IMR-90 (cell line): ENCODE results near the gene GARNL3. TPM values are rescaled to one million over a fixed set of nuclear protein-coding genes. Genes with fewer than 3 reads are reported as not detected.

Source experiments
- ATAC-seq: fragments of 200-7000 bp; cut with Tn5 transposase; 2 replicates; pipeline ENCODE4 v1.9.1; 2020; ENCODE audit warnings: low read depth, mild to moderate bottlenecking, moderate library complexity
- BruUV-seq: library from RNA; stranded (reverse); fragments of 400-500 nt; replicated peaks from 2 replicates; lab custom pipeline; 2021; lab: Mats Ljungman, UMichigan
- CTCF ChIA-PET: fragments of 300-600 bp; formaldehyde crosslinking; extraction: SDS; loops from one replicate; lab custom pipeline; 2021; ENCODE audit warnings: antibody characterized with exemption; lab: Yijun Ruan, JAX
- POLR2A ChIA-PET: fragments of 300-600 bp; sonication (Branson Sonifier 250); formaldehyde crosslinking; loops from one replicate; lab custom pipeline; 2022; ENCODE audit warnings: antibody characterized with exemption; ENCODE audit not compliant: unreplicated experiment; lab: Charles Lee
- DNase-seq: peaks from one replicate; pipeline ENCODE4 v3.0.0; 2013
- H2AFZ ChIP-seq: replicated peaks from 2 replicates; pipeline ENCODE3; 2013; ENCODE audit warnings: low read length, mild to moderate bottlenecking; ENCODE audit not compliant: poor library complexity
- H2AK5ac ChIP-seq: 2 replicates; pipeline ENCODE4 v1.6.1; 2013; ENCODE audit warnings: low read depth, low read length, inconsistent platforms
- H2AK9ac ChIP-seq: replicated peaks from 2 replicates; pipeline ENCODE3; 2013; ENCODE audit warnings: mild to moderate bottlenecking, low read depth, low read length, moderate library complexity; ENCODE audit not compliant: poor library complexity
- H2BK120ac ChIP-seq: 2 replicates; pipeline ENCODE4 v1.6.1; 2013; ENCODE audit warnings: low read depth, low read length, inconsistent platforms
- H2BK15ac ChIP-seq: 3 replicates; pipeline ENCODE4 v1.6.1; 2013; ENCODE audit warnings: low read depth, low read length, inconsistent platforms
- H2BK20ac ChIP-seq: 2 replicates; pipeline ENCODE4 v1.6.1; 2013; ENCODE audit warnings: low read depth, mild to moderate bottlenecking, inconsistent platforms, low read length, moderate library complexity
- H2BK5ac ChIP-seq: 2 replicates; pipeline ENCODE4 v1.6.1; 2013; ENCODE audit warnings: mild to moderate bottlenecking, low read depth, low read length, inconsistent platforms; ENCODE audit not compliant: poor library complexity, severe bottlenecking
- H3K14ac ChIP-seq: replicated peaks from 2 replicates; pipeline ENCODE4 v1.6.1; 2013; ENCODE audit warnings: low read depth, low read length, inconsistent platforms
- H3K18ac ChIP-seq: 2 replicates; pipeline ENCODE4 v1.6.1; 2013; ENCODE audit warnings: low read depth, low read length, control low read depth
- H3K23ac ChIP-seq: 2 replicates; pipeline ENCODE4 v1.6.1; 2013; ENCODE audit warnings: low read depth, low read length, inconsistent platforms
- H3K27ac ChIP-seq: 2 replicates; pipeline ENCODE4 v1.5.1; 2013; ENCODE audit warnings: mild to moderate bottlenecking, control low read depth, low read length; ENCODE audit not compliant: insufficient read depth
- H3K27me3 ChIP-seq: 2 replicates; pipeline ENCODE4 v1.6.1; 2013; ENCODE audit warnings: low read length; ENCODE audit not compliant: control insufficient read depth, insufficient read depth
- H3K36me3 ChIP-seq: 2 replicates; pipeline ENCODE4 v1.6.1; 2013; ENCODE audit warnings: low read length, mixed read lengths; ENCODE audit not compliant: control insufficient read depth, insufficient read depth
- H3K4ac ChIP-seq: 2 replicates; pipeline ENCODE4 v1.6.1; 2013; ENCODE audit warnings: low read depth, low read length, inconsistent platforms
- H3K4me1 ChIP-seq: 2 replicates; pipeline ENCODE4 v1.6.1; 2013; ENCODE audit warnings: low read length, mixed read lengths; ENCODE audit not compliant: control insufficient read depth, insufficient read depth
- H3K4me2 ChIP-seq: 2 replicates; pipeline ENCODE4 v1.6.1; 2013; ENCODE audit warnings: low read depth, mild to moderate bottlenecking, control low read depth, low read length, moderate library complexity
- H3K4me3 ChIP-seq: 2 replicates; pipeline ENCODE4 v1.5.1; 2013; ENCODE audit warnings: low read depth, mild to moderate bottlenecking, control low read depth, low read length, moderate library complexity; ENCODE audit not compliant: insufficient read depth
- H3K56ac ChIP-seq: 2 replicates; pipeline ENCODE4 v1.6.1; 2013; ENCODE audit warnings: low read length, inconsistent platforms; ENCODE audit not compliant: insufficient read depth; ENCODE audit errors: extremely low read depth
- H3K79me1 ChIP-seq, 2 experiments: 2 replicates each; pipeline ENCODE4 v1.6.1; 2013; ENCODE audit warnings: low read length in 2 of 2, inconsistent platforms in 1 of 2, low read depth in 1 of 2
- H3K9ac ChIP-seq: 2 replicates; pipeline ENCODE4 v1.6.1; 2013; ENCODE audit warnings: low read depth, low read length, control low read depth
- H3K9me1 ChIP-seq: 2 replicates; pipeline ENCODE4 v1.6.1; 2013; ENCODE audit warnings: low read length, inconsistent platforms; ENCODE audit not compliant: insufficient read depth
- H3K9me3 ChIP-seq: 2 replicates; pipeline ENCODE4 v1.6.1; 2013; ENCODE audit warnings: low read length; ENCODE audit not compliant: control insufficient read depth, insufficient read depth
- H4K20me1 ChIP-seq: 2 replicates; pipeline ENCODE4 v1.6.1; 2013; ENCODE audit warnings: low read length, inconsistent platforms; ENCODE audit not compliant: insufficient read depth
- H4K5ac ChIP-seq: 2 replicates; pipeline ENCODE4 v1.6.1; 2013; ENCODE audit warnings: mild to moderate bottlenecking, low read depth, low read length, control low read depth
- H4K8ac ChIP-seq, 2 experiments: 2 replicates each; pipeline ENCODE4 v1.6.1; 2013; ENCODE audit warnings: low read depth in 2 of 2, low read length in 2 of 2, control low read depth in 1 of 2, inconsistent platforms in 1 of 2
- H4K91ac ChIP-seq: 2 replicates; pipeline ENCODE4 v1.6.1; 2013; ENCODE audit warnings: low read depth, low read length, inconsistent platforms; ENCODE audit not compliant: insufficient read depth
- BHLHE40 ChIP-seq: fragments of 150-350 bp; IDR thresholded peaks from 2 replicates; pipeline ENCODE4 v1.6.1; 2016; ENCODE audit warnings: mild to moderate bottlenecking, low read depth, low read length
- CEBPB ChIP-seq: IDR thresholded peaks from 2 replicates; pipeline ENCODE4 v1.6.1; 2012; ENCODE audit warnings: low read depth, low read length, improper control_type of control experiment
- CHD1 ChIP-seq: IDR thresholded peaks from 2 replicates; pipeline ENCODE4 v1.6.1; 2012; ENCODE audit warnings: low read depth, low read length, improper control_type of control experiment
- FOS ChIP-seq: fragments of 150-350 bp; IDR thresholded peaks from 2 replicates; pipeline ENCODE4 v1.6.1; 2016; ENCODE audit warnings: low read depth, low read length
- MAFK ChIP-seq: IDR thresholded peaks from 2 replicates; pipeline ENCODE4 v1.6.1; 2012; ENCODE audit warnings: low read depth, low read length, improper control_type of control experiment
- MAZ ChIP-seq: IDR thresholded peaks from 2 replicates; pipeline ENCODE4 v1.6.1; 2012; ENCODE audit warnings: low read depth, mild to moderate bottlenecking, low read length, improper control_type of control experiment, moderate library complexity, borderline replicate concordance
- MXI1 ChIP-seq: IDR thresholded peaks from 2 replicates; pipeline ENCODE4 v1.6.1; 2012; ENCODE audit warnings: low read depth, mild to moderate bottlenecking, low read length, moderate library complexity, borderline replicate concordance
- NFE2L2 ChIP-seq: fragments of 150-350 bp; IDR thresholded peaks from 2 replicates; pipeline ENCODE4 v1.6.1; 2016; ENCODE audit warnings: low read depth, mild to moderate bottlenecking, low read length
- POLR2A ChIP-seq: IDR thresholded peaks from 2 replicates; pipeline ENCODE4 v1.6.1; 2012; ENCODE audit warnings: mild to moderate bottlenecking, low read depth, low read length
- RAD21 ChIP-seq: IDR thresholded peaks from 2 replicates; pipeline ENCODE4 v1.6.1; 2012; ENCODE audit warnings: low read length, improper control_type of control experiment
- RCOR1 ChIP-seq: IDR thresholded peaks from 2 replicates; pipeline ENCODE4 v1.6.1; 2012; ENCODE audit warnings: mild to moderate bottlenecking, low read length, improper control_type of control experiment; ENCODE audit not compliant: insufficient replicate concordance
- RFX5 ChIP-seq: IDR thresholded peaks from 2 replicates; pipeline ENCODE4 v1.8.0; 2012; ENCODE audit warnings: low read depth, mild to moderate bottlenecking, low read length, moderate library complexity
- SMC3 ChIP-seq: fragments of 150-350 bp; IDR thresholded peaks from 2 replicates; pipeline ENCODE4 v1.6.1; 2016; ENCODE audit warnings: low read depth, mild to moderate bottlenecking, antibody characterized with exemption, low read length, moderate library complexity
- WGBS, 2 experiments: methylation state at CpG; one replicate each; pipeline versions ENCODE4 v1.1.5 to v1.1.7; 2013; ENCODE audit warnings: missing lambda C conversion rate in 2 of 2; ENCODE audit not compliant: insufficient read length in 1 of 2; ENCODE audit errors: extremely low coverage in 2 of 2; 5-methylcytosine and 5-hydroxymethylcytosine counted together
- dilution Hi-C: fragments of 300-500 bp; cut with HindIII; formaldehyde crosslinking; loops from one replicate; pipeline ENCODE4 v1.14.3; 2018; ENCODE audit warnings: low sequenced_read_pairs; ENCODE audit not compliant: unreplicated experiment
- in situ Hi-C: fragments of 300-500 bp; cut with MboI; formaldehyde crosslinking; loops from 3 replicates; pipeline ENCODE4 v1.14.3; 2019; ENCODE audit warnings: low sequenced_read_pairs, inconsistent platforms, mixed read lengths
- intact Hi-C: fragments of 100-400 bp; cut with micrococcal nuclease; formaldehyde crosslinking; loops from 2 replicates; pipeline ENCODE4 v1.10.0; 2022
- polyA plus RNA-seq, 3 experiments: library from polyadenylated mRNA; depleted of rRNA; stranded (reverse); fragments of >200 nt; gene quantifications; 2 replicates each; pipeline ENCODE4 v1.2.3, GENCODE V29; 2012; ENCODE audit warnings: low replicate concordance in 1 of 3
- total RNA-seq: library from RNA; depleted of rRNA; stranded (reverse); fragments of >200 nt; gene quantifications from 2 replicates; pipeline ENCODE4 v1.2.3, GENCODE V29; 2012
- TF ChIP-seq, protein P1 (sequence below): conservative IDR thresholded peaks from 2 replicates; pipeline ENCODE4 v1.5.1; 2012; ENCODE audit warnings: mild to moderate bottlenecking, low read depth, low read length, improper control_type of control experiment
- TF ChIP-seq, protein P2 (sequence below): fragments of 150-350 bp; IDR thresholded peaks from 2 replicates; pipeline ENCODE4 v1.6.1; 2016; ENCODE audit warnings: low read depth, mild to moderate bottlenecking, low read length, moderate library complexity, borderline replicate concordance
- TF ChIP-seq, protein P3 (sequence below): fragments of 150-350 bp; IDR thresholded peaks from 2 replicates; pipeline ENCODE4 v1.6.1; 2017; ENCODE audit warnings: mild to moderate bottlenecking, antibody characterized with exemption, low read length, low read depth

The GARNL3 gene
- total and polyA plus RNA-seq, 2 of the 4 experiments (the other 2 are of a cell fraction), result 1.9 to 5.0 TPM

DNA sequence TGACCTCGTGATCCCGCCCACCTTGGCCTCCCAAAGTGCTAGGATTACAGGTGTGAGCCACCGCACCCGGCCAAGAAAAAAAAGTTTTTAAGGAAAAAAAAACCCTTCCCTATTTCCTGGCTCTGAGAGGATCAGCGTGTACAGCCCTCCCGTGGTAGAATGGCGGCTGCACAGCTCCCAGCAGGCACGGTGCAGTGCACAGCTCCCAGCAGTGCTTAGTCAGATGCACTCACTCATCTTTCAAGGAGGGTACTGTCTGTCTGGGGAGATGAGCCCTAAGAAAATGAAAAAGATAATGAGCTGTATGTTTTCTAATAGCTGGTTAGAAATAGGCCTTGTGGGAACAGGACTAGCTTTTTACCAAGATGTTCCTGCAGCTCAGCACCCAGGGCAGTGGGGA lies 95.7 kb downstream of the GARNL3 start:
- TF ChIP-seq RAD21, result no peak
- TF ChIP-seq, protein P1, sequence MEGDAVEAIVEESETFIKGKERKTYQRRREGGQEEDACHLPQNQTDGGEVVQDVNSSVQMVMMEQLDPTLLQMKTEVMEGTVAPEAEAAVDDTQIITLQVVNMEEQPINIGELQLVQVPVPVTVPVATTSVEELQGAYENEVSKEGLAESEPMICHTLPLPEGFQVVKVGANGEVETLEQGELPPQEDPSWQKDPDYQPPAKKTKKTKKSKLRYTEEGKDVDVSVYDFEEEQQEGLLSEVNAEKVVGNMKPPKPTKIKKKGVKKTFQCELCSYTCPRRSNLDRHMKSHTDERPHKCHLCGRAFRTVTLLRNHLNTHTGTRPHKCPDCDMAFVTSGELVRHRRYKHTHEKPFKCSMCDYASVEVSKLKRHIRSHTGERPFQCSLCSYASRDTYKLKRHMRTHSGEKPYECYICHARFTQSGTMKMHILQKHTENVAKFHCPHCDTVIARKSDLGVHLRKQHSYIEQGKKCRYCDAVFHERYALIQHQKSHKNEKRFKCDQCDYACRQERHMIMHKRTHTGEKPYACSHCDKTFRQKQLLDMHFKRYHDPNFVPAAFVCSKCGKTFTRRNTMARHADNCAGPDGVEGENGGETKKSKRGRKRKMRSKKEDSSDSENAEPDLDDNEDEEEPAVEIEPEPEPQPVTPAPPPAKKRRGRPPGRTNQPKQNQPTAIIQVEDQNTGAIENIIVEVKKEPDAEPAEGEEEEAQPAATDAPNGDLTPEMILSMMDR, result no peak
- TF ChIP-seq, protein P2, sequence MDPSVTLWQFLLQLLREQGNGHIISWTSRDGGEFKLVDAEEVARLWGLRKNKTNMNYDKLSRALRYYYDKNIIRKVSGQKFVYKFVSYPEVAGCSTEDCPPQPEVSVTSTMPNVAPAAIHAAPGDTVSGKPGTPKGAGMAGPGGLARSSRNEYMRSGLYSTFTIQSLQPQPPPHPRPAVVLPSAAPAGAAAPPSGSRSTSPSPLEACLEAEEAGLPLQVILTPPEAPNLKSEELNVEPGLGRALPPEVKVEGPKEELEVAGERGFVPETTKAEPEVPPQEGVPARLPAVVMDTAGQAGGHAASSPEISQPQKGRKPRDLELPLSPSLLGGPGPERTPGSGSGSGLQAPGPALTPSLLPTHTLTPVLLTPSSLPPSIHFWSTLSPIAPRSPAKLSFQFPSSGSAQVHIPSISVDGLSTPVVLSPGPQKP, result no peak
- no peak for TF ChIP-seq FOS
- TF ChIP-seq MXI1, result no peak
- no peak for TF ChIP-seq RFX5
- no peak for TF ChIP-seq CHD1
- no peak for TF ChIP-seq MAZ
- no peak for TF ChIP-seq RCOR1
- TF ChIP-seq SMC3, result no peak
- no peak for TF ChIP-seq MAFK
- TF ChIP-seq BHLHE40, result no peak
- TF ChIP-seq CEBPB, result no peak
- TF ChIP-seq, protein P3, sequence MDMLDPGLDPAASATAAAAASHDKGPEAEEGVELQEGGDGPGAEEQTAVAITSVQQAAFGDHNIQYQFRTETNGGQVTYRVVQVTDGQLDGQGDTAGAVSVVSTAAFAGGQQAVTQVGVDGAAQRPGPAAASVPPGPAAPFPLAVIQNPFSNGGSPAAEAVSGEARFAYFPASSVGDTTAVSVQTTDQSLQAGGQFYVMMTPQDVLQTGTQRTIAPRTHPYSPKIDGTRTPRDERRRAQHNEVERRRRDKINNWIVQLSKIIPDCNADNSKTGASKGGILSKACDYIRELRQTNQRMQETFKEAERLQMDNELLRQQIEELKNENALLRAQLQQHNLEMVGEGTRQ, result no peak
- no peak for TF ChIP-seq NFE2L2
- no peak for TF ChIP-seq POLR2A
- Histone ChIP-seq H3K4me3 (no peak overlapping the region), H4K8ac (no peak overlapping the region), H4K91ac (no peak overlapping the region), H3K27ac (no peak overlapping the region), H4K5ac (no peak overlapping the region), H3K56ac (no peak overlapping the region), H2AK5ac (no peak overlapping the region), H3K79me1 (no peaks in the 10 kb centered on the region), H3K9ac (no peak overlapping the region), H3K27me3 (no peaks in the 10 kb centered on the region; the same call in 1 of the 2 replicates), H2BK15ac (no peak overlapping the region), H3K9me1 (no peaks in the 10 kb centered on the region), H3K4me1 (no peaks in the 10 kb centered on the region), H3K23ac (no peak overlapping the region), H4K20me1 (no peaks in the 10 kb centered on the region), H2AK9ac (no peak overlapping the region), H2BK120ac (no peak overlapping the region), H3K4ac (no peak overlapping the region), H3K4me2 (no peak overlapping the region), H2BK5ac (no peak overlapping the region), H3K36me3 (no peaks in the 10 kb centered on the region; the same call in 1 of the 2 replicates), H3K14ac (no peak overlapping the region), H2BK20ac (no peak overlapping the region), H2AFZ (no peak overlapping the region), H3K9me3 (no peaks in the 10 kb centered on the region), H3K18ac (no peak overlapping the region)
- ATAC-seq, result no peak
- in situ Hi-C loops (no loop called here), intact Hi-C loops (no loop called here), dilution Hi-C loops (no loop called here)
- ChIA-PET POLR2A (no interaction called here), CTCF (interaction anchor here (0.7 kb wide), 1 partner anchor 43 kb away, joined by 3 read pairs; no protein-coding TSS in a partner anchor)
- DNase-seq, result no peak
- BruUV-seq, result no TSS peak
- WGBS, 2 experiments, result 80% methylated on average over 1 of the region's 8 CpGs; no CpG with 5 or more reads in 1 of the 2 experiments
